TTC549 (cell line): ENCODE data around the gene CTSL.
"Not testable (repeated sequence)": the region's sequence is repeated elsewhere in the genome, so short reads cannot be mapped to it uniquely, and the experiment has no call there.

Experiments
- FAIRE-seq: peaks from 2 replicates; lab custom pipeline; 2012; peaks lifted over from hg19 to GRCh38; lab: Jason Lieb, UNC

The CTSL gene

GRCh38 chr9:87722393-87723088 lies 3.4 kb upstream of the CTSL start:
- no peak for FAIRE-seq

GRCh38 chr9:87725356-87725899 lies 491 bp upstream of the CTSL start:
- FAIRE-seq = no peak

DNA sequence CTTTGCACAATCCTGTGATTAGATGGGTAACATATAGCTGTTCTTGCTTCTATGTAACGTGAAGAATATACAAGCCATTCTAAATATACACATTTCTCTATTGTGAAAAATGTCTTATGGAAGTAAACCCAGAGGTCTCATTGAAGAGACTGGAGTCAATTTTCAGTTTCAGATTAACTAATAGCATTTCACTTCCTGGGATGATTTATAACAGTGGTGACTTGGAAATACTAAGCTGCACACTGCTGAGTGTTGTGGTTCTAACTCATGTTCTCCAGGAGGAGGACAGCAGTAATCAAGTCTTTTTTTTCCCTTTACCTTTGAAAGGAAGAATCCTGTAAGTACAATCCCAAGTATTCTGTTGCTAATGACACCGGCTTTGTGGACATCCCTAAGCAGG lies 3.3 kb downstream of the CTSL start:
- no peak for FAIRE-seq

GRCh38 chr9:87731321-87731720 lies 5.4 kb downstream of the CTSL start:
- FAIRE-seq = no peak

DNA sequence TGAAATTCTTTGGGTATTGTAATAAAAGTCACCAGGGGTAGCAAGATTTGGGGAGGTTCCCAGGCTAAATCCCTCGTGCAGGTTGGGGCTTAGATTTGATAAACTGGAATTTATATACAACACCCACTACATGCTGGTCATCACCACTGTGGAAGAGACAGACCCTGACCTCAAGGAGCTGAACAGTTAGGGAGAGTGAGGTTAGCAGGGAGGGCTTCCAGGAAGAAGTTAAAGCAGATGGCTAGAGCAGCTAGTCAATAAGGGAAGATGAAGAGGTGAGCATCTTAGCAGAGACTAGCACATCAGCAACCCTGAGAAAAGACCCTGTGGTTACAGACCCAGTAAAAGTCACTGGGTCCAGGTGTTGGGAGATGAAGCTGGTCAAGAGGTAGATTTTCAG lies 6.4 kb downstream of the CTSL start:
- FAIRE-seq = no peak

GRCh38 chr9:87732756-87733155 lies 6.8 kb downstream of the CTSL start:
- no peak for FAIRE-seq

DNA sequence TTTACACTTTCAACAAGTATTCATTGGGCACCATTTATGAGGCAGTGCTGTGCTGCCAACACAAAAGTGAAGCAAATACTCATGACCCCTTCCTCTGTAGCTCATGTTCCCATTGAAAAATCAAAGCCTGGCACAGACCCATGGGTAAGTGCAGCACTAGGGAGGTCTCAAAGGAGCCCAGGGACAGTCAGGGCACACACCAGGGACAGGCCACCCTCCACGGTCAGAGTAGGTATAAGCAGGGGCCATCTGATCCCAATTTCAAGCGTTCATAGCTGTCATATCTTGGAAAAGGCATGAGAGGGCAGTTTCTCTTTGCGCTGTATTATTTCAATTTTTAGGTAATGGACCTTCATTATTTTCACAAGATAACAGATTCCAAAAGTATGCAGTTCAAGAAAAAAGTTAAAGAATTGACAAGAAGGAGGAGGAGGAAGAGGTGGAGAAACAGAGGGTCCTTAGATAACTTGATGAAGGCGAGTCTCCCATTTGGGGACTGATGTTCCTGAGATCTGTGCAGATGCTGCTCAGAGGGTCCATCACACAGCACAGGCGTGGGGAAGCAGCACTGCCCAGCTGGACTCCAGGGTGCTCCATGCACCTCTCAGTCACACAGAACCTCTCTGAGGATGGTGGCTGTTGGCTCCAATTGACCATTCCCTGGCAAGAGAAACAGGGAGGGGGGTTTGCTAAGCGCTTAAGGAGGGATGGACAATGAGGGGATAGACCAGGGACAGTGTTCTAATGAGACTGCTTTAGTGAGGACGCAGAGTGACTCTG lies 7.5 kb downstream of the CTSL start:
- no peak for FAIRE-seq

DNA sequence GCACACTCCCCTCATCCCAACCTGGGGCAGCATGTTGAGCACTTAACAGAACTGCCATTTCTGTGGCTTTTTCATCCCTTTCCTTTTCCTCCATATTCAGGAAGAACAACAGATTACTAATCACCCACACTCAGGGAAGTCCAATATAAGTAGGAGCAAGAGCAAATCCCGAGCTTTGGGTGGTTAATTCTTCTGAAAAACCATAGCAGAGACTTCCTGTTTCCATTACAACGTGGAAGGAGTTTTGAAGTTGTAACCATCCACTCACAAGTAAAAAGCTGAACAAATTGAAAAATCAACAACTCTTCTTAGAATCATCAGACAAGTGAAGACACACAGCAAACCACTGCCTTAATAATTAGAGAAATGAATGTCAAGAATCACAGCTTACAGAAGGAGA lies 8.2 kb downstream of the CTSL start:
- FAIRE-seq = no peak

DNA sequence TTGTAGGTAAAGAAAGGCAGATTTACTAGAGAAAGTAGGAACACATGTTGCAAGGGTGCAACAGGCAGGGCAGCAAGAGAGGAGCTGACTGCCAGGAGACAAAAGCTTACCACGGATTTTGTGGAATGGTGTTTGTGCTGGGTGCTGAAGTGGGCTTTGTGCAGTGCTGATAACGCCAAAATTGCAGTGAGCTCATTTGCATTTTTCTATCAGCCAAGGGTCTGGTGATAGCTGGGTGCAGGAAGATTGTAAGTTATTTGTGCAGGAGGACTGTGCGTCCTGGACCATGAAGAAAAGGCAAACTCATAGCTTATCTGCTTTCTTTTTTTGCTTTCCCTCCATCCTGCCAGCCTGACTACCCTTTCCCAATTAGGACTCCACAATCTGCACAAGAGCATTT lies 13.6 kb downstream of the CTSL start:
- no peak for FAIRE-seq

GRCh38 chr9:87740209-87740608 lies 14.3 kb downstream of the CTSL start:
- no peak for FAIRE-seq

- FAIRE-seq = no peak
Observed at GRCh38 chr9:87741326-87741725, 15.4 kb downstream of the CTSL start.

- no peak for FAIRE-seq
Observed at GRCh38 chr9:87741891-87742290, 16.0 kb downstream of the CTSL start.

DNA sequence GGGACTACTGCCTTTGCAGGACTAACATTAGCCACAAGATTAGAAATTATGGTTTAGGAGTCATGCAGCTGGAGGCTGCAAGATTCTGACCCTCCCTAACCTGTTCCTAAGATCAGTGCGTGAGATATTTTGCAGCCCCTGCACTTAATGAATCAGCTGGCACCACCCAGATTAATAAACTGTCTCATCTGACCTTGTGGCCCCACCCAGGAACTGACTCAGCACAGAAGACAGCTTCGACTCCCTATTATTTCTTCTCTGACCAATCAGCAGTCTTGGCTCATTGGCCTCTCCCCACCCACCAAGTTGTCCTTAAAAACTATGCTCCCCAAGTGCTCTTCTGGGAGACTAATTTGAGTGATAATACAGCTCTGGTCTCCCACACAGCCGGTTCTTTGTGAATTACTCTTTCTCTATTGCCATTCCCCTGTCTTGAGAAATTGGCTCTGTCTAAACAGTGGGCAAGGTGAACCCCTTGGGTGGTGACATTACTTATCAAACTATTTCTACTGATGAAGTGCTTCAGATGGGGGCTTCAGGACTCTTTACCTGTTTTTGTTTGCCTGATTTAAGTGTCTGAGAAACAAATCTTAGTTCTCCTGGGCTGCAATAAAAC lies 17.0 kb downstream of the CTSL start:
- FAIRE-seq = no peak

DNA sequence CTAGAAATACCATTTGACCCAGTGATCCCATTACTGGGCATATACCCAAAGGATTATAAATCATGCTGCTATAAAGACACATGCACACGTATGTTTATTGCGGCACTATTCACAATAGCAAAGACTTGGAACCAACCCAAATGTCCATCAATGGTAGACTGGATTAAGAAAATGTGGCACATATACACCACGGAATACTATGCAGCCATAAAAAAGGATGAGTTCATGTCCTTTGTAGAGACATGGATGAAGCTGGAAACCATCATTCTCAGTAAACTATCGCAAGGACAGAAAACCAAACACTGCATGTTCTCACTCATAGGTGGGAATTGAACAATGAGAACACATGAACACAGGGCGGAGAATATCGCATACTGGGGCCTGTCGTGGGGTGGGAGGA lies 18.3 kb downstream of the CTSL start:
- not testable (repeated sequence) for FAIRE-seq

- no peak for FAIRE-seq
Observed at GRCh38 chr9:87746186-87746585, 20.3 kb downstream of the CTSL start.

DNA sequence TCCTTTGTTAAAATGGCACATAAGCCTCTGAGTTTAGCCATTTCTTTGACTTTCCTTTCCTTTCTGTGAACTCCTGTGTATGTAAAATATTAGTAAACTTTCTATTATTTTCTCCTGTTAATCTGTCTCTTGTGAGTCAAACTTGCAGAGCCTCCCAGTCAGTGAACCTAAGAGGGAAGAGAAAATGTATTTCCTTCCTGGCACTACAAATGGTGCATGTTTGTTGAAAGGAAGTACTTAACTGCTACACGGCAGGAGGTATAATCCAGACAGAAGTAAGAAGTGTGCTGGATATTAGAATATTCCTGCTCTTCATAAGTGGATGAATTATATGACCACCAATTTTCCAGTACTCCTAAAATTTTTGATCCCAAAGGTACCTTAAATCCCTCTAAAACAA lies 23.0 kb downstream of the CTSL start:
- no peak for FAIRE-seq

DNA sequence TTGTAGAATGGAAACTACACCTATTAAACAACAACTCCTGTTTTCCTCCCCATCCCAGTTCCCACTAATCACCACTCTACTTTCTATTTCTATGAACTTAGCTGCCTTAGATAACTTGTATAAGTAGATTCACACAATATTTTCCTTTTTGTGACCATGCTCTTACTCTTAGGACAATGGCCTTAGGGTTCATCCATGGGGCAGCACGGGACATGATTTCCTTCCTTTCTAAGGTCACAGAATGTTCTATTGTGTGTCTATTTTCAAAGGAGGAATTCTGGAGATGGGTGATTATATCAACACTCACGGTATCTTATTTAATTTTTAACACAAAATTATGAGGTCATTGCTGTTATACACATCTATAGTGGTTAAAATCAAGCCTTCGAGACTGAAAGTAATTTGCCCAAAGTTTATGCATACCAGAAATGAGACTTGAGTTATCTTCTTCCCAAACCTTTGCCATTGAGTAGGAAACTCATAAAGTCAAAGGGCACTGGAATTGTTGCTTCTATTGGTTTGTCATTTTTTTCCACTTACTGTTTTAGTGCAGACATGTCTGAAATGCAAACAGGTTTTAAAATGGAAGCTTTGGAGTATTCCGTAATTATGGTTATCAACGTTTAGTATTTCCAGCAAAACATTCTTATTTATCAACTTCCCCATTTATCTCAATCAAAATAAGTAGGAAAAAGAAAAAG lies 23.6 kb downstream of the CTSL start:
- no peak for FAIRE-seq

- FAIRE-seq = no peak
Observed at GRCh38 chr9:87750726-87751125, 24.8 kb downstream of the CTSL start.

- no peak for FAIRE-seq
Observed at GRCh38 chr9:87751423-87751822, 25.5 kb downstream of the CTSL start.

DNA sequence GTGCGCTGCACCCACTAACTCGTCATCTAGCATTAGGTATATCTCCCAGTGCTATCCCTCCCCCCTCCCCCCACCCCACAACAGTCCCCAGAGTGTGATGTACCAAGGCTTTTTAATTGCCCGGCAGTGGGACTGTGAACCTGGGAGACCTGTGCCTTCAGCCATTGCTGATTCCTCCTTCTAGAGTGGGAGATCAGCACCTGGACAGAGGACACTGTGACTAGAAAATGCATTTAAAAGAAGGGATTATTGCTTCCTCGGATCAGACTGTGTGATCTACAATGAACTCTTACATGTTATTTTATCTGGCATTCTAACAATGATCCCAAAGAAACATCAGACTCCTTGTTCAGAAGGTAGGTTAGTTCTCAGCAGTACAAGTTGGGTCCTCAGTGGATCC lies 25.9 kb downstream of the CTSL start:
- no peak for FAIRE-seq

GRCh38 chr9:87753313-87753712 lies 27.4 kb downstream of the CTSL start:
- no peak for FAIRE-seq

DNA sequence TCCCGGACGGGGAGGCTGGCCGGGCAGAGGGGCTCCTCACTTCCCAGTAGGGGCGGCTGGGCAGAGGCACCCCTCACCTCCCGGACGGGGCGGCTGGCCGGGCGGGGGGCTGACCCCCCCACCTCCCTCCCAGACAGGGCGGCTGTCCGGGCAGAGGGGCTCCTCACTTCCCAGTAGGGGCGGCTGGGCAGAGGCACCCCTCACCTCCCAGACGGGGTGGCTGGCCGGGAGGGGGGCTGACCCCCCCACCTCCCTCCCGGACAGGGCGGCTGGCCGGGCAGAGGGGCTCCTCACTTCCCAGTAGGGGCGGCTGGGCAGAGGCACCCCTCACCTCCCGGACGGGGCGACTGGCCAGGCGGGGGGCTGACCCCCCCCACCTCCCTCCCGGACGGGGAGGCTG lies 32.4 kb downstream of the CTSL start:
- not testable (repeated sequence) for FAIRE-seq

- not testable (repeated sequence) for FAIRE-seq
Observed at GRCh38 chr9:87759980-87760379, 34.1 kb downstream of the CTSL start.
